ENCODE data around the gene RBBP8NL. TPM values are rescaled to one million over a fixed set of nuclear protein-coding genes. Genes with fewer than 3 reads are reported as not detected.

Gene RBBP8NL
- total RNA-seq, 5 donors from 2014 or later (not counting 1 experiment from before 2014, with no cell fraction given) = not detected

GRCh38 chr20:62389601-62390087, 37.7 kb downstream of the RBBP8NL start:
- Histone ChIP-seq H3K9me3 (no peaks in the 10 kb centered on the region), H3K36me3 (ENCODE audit: control insufficient read depth in 2 of 2, extremely low read depth in 1 of 2, insufficient read depth in 1 of 2, low read length in 1 of 2) (peaks cover 18 to 36% of the 10 kb centered on the region in 2 donors), H3K4me1 (ENCODE audit: control insufficient read depth in 1 of 2, extremely low read depth in 1 of 2, insufficient read depth in 2 of 2, low read length in 2 of 2) (peaks cover 16 to 37% of the 10 kb centered on the region in 2 experiments), H3K4me3 (ENCODE audit: control insufficient read depth in 1 of 2, extremely low read depth in 1 of 2, low read length in 1 of 2) (no peak overlapping the region), H3K27me3 (replicated peaks in 1 of 2; ENCODE audit: control insufficient read depth in 2 of 2, extremely low read depth in 1 of 2, insufficient read depth in 2 of 2, low read length in 1 of 2) (no peaks in the 10 kb centered on the region), H3K27ac (ENCODE audit: low read length) (no peak overlapping the region)
- Mint-ChIP-seq H3K4me1 (peaks cover 40 to 50% (median 43%) of the 10 kb centered on the region in 3 donors), H3K4me3 (no peak overlapping the region), H3K27me3 (no peaks in the 10 kb centered on the region), H3K27ac (no peak overlapping the region), H3K36me3 (peaks cover 24% of the 10 kb centered on the region), H3K9me3 (no peaks in the 10 kb centered on the region)
- no peak for DNase-seq
- 70% methylated on average over 4 of the region's 5 CpGs for WGBS (ENCODE audit: insufficient coverage)
- no peak for ATAC-seq (replicated peaks in 1 of 4)
- ChIA-PET CTCF (no interaction called here), POLR2A (no interaction called here)

GRCh38 chr20:62388839-62389600, 38.3 kb downstream of the RBBP8NL start:
- H3K9me3 ChIP-seq = no peaks in the 10 kb centered on the region
- no peak overlapping the region for H3K27ac ChIP-seq (ENCODE audit: low read length)
- ChIA-PET POLR2A (no interaction called here), CTCF (no interaction called here)
- no peaks in the 10 kb centered on the region for H3K9me3 Mint-ChIP-seq
- peak overlapping the region; percentile 87 to 88 (median 88) for H3K4me3 Mint-ChIP-seq
- peaks cover 21% of the 10 kb centered on the region for H3K36me3 Mint-ChIP-seq
- ATAC-seq (replicated peaks in 1 of 4) (no peak), DNase-seq (no peak)
- H3K4me3 ChIP-seq (ENCODE audit: control insufficient read depth in 1 of 2, extremely low read depth in 1 of 2, low read length in 1 of 2) = no peak overlapping the region
- H3K27me3 ChIP-seq (replicated peaks in 1 of 2; ENCODE audit: control insufficient read depth in 2 of 2, extremely low read depth in 1 of 2, insufficient read depth in 2 of 2, low read length in 1 of 2) = no peaks in the 10 kb centered on the region
- peak overlapping the region; percentile 43 to 61 for H3K27ac Mint-ChIP-seq
- H3K4me1 ChIP-seq (ENCODE audit: control insufficient read depth in 1 of 2, extremely low read depth in 1 of 2, insufficient read depth in 2 of 2, low read length in 2 of 2) = peaks cover 16 to 37% of the 10 kb centered on the region in 2 experiments
- H3K27me3 Mint-ChIP-seq = no peaks in the 10 kb centered on the region
- peaks cover 40 to 56% (median 45%) of the 10 kb centered on the region in 3 donors for H3K4me1 Mint-ChIP-seq
- 86% methylated on average over 8 of the region's 11 CpGs for WGBS (ENCODE audit: insufficient coverage)
- peaks cover 16 to 30% of the 10 kb centered on the region in 2 donors for H3K36me3 ChIP-seq (ENCODE audit: control insufficient read depth in 2 of 2, extremely low read depth in 1 of 2, insufficient read depth in 1 of 2, low read length in 1 of 2)

GRCh38 chr20:62387933-62388635, 39.3 kb downstream of the RBBP8NL start:
- CTCF ChIA-PET = no interaction called here
- H3K9me3 ChIP-seq = no peaks in the 10 kb centered on the region
- peaks cover 16 to 37% of the 10 kb centered on the region in 2 experiments for H3K4me1 ChIP-seq (ENCODE audit: control insufficient read depth in 1 of 2, extremely low read depth in 1 of 2, insufficient read depth in 2 of 2, low read length in 2 of 2)
- DNase-seq (no peak), ATAC-seq (replicated peaks in 1 of 4) (no peak)
- Mint-ChIP-seq H3K27ac (peak overlapping the region; percentile 55 to 69), H3K9me3 (no peaks in the 10 kb centered on the region), H3K4me1 (peaks cover 44 to 63% (median 49%) of the 10 kb centered on the region in 3 donors), H3K36me3 (peaks cover 21% of the 10 kb centered on the region), H3K27me3 (no peaks in the 10 kb centered on the region), H3K4me3 (peak overlapping the region; percentile 87 to 88 (median 88))
- H3K36me3 ChIP-seq (ENCODE audit: control insufficient read depth in 2 of 2, extremely low read depth in 1 of 2, insufficient read depth in 1 of 2, low read length in 1 of 2) = peaks cover 9 to 30% of the 10 kb centered on the region in 2 donors
- 52% methylated on average over 15 of the region's 20 CpGs for WGBS (ENCODE audit: insufficient coverage)
- POLR2A ChIA-PET = no interaction called here
- no peaks in the 10 kb centered on the region for H3K27me3 ChIP-seq (replicated peaks in 1 of 2; ENCODE audit: control insufficient read depth in 2 of 2, extremely low read depth in 1 of 2, insufficient read depth in 2 of 2, low read length in 1 of 2)
- H3K27ac ChIP-seq (ENCODE audit: low read length) = peak overlapping the region; percentile 25
- peak overlapping the region; percentile 88 to 90 for H3K4me3 ChIP-seq (ENCODE audit: control insufficient read depth in 1 of 2, extremely low read depth in 1 of 2, low read length in 1 of 2)

GRCh38 chr20:62387219-62387913, 40.0 kb downstream of the RBBP8NL start:
- no peaks in the 10 kb centered on the region for H3K27me3 ChIP-seq (replicated peaks in 1 of 2; ENCODE audit: control insufficient read depth in 2 of 2, extremely low read depth in 1 of 2, insufficient read depth in 2 of 2, low read length in 1 of 2)
- WGBS (ENCODE audit: insufficient coverage) = 1% methylated on average over 41 of the region's 47 CpGs
- peaks cover 7 to 30% of the 10 kb centered on the region in 2 donors for H3K36me3 ChIP-seq (ENCODE audit: control insufficient read depth in 2 of 2, extremely low read depth in 1 of 2, insufficient read depth in 1 of 2, low read length in 1 of 2)
- Mint-ChIP-seq H3K27ac (peak overlapping the region; percentile 55 to 69), H3K9me3 (no peaks in the 10 kb centered on the region), H3K4me1 (peaks cover 49 to 69% (median 54%) of the 10 kb centered on the region in 3 donors), H3K36me3 (peaks cover 21% of the 10 kb centered on the region), H3K4me3 (peak overlapping the region; percentile 87 to 88 (median 88)), H3K27me3 (no peaks in the 10 kb centered on the region)
- no peaks in the 10 kb centered on the region for H3K9me3 ChIP-seq
- peak; percentile 21 to 42 (median 38) for ATAC-seq (replicated peaks in 1 of 4)
- peak overlapping the region; percentile 88 to 90 for H3K4me3 ChIP-seq (ENCODE audit: control insufficient read depth in 1 of 2, extremely low read depth in 1 of 2, low read length in 1 of 2)
- POLR2A ChIA-PET = interaction anchor here in 1 of 2 donors (0.6 kb wide), 1 partner anchor 838 kb away, joined by 7 read pairs; no protein-coding TSS in a partner anchor
- CTCF ChIA-PET = interaction anchor here in 1 of 2 donors (0.6 kb wide), 2 partner anchors 9 to 240 kb away, joined by 4 to 10 read pairs; no protein-coding TSS in a partner anchor
- peaks cover 16 to 43% of the 10 kb centered on the region in 2 experiments for H3K4me1 ChIP-seq (ENCODE audit: control insufficient read depth in 1 of 2, extremely low read depth in 1 of 2, insufficient read depth in 2 of 2, low read length in 2 of 2)
- H3K27ac ChIP-seq (ENCODE audit: low read length) = peak overlapping the region; percentile 25
- DNase-seq = peak in 12 of 35 experiments; percentile 14 to 45 (median 33)

- CTCF ChIA-PET = interaction anchor here (0.6 to 1.5 kb wide), 4 partner anchors 10 to 239 kb away, joined by 3 to 10 read pairs (median 4); no protein-coding TSS in a partner anchor
- H3K9me3 Mint-ChIP-seq = peaks cover 0 to 6% (median 0%) of the 10 kb centered on the region in 3 donors
Observed at GRCh38 chr20:62386383-62387218, 40.7 kb downstream of the RBBP8NL start, which contains the start of gene RPS21. Gene RPS21 (plus strand): TSS chr20:62387103. CDS start chr20:62387339, 236 bp downstream.

More at GRCh38 chr20:62386383-62387218, 40.7 kb downstream of the RBBP8NL start, which contains the start of gene RPS21:
- under 1% methylated on average over 67 of the region's 83 CpGs for WGBS (ENCODE audit: insufficient coverage)
- Histone ChIP-seq H3K27me3 (replicated peaks in 1 of 2; ENCODE audit: control insufficient read depth in 2 of 2, extremely low read depth in 1 of 2, insufficient read depth in 2 of 2, low read length in 1 of 2) (no peaks in the 10 kb centered on the region), H3K9me3 (no peaks in the 10 kb centered on the region), H3K4me3 (ENCODE audit: control insufficient read depth in 1 of 2, extremely low read depth in 1 of 2, low read length in 1 of 2) (peak within 1 kb of the TSS; percentile 88 to 90), H3K27ac (ENCODE audit: low read length) (peak within 1 kb of the TSS; percentile 94), H3K4me1 (ENCODE audit: control insufficient read depth in 1 of 2, extremely low read depth in 1 of 2, insufficient read depth in 2 of 2, low read length in 2 of 2) (peaks cover 16 to 44% of the 10 kb centered on the region in 2 experiments), H3K36me3 (ENCODE audit: control insufficient read depth in 2 of 2, extremely low read depth in 1 of 2, insufficient read depth in 1 of 2, low read length in 1 of 2) (peaks cover 6 to 33% of the 10 kb centered on the region in 2 donors)
- DNase-seq = peak; percentile 86 to 96 (median 93)
- Mint-ChIP-seq H3K36me3 (peaks cover 25% of the 10 kb centered on the region), H3K4me1 (peaks cover 50 to 75% (median 56%) of the 10 kb centered on the region in 3 donors), H3K27ac (peak within 1 kb of the TSS; percentile 84 to 90), H3K27me3 (no peaks in the 10 kb centered on the region), H3K4me3 (peak within 1 kb of the TSS; percentile 87 to 88 (median 88))
- POLR2A ChIA-PET = interaction anchor here (0.6 kb wide), 2 partner anchors 248 to 838 kb away, joined by 4 to 7 read pairs; no protein-coding TSS in a partner anchor
- ATAC-seq (replicated peaks in 1 of 4) = peak; percentile 92 to 93 (median 92)

Data from T-cell (primary cell).